GM19463 (cell line): ENCODE data around the gene CEACAM16.
"Not testable (repeated sequence)": the region's sequence is repeated elsewhere in the genome, so short reads cannot be mapped to it uniquely, and the experiment has no call there.

Source experiments
- ATAC-seq: cut with Tn5 transposase; IDR thresholded peaks from one replicate; pipeline ENCODE4 v1.9.1; 2021; ENCODE audit warnings: mild to moderate bottlenecking, moderate library complexity; ENCODE audit not compliant: unreplicated experiment

Gene CEACAM16, protein sequence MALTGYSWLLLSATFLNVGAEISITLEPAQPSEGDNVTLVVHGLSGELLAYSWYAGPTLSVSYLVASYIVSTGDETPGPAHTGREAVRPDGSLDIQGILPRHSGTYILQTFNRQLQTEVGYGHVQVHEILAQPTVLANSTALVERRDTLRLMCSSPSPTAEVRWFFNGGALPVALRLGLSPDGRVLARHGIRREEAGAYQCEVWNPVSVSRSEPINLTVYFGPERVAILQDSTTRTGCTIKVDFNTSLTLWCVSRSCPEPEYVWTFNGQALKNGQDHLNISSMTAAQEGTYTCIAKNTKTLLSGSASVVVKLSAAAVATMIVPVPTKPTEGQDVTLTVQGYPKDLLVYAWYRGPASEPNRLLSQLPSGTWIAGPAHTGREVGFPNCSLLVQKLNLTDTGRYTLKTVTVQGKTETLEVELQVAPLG

DNA sequence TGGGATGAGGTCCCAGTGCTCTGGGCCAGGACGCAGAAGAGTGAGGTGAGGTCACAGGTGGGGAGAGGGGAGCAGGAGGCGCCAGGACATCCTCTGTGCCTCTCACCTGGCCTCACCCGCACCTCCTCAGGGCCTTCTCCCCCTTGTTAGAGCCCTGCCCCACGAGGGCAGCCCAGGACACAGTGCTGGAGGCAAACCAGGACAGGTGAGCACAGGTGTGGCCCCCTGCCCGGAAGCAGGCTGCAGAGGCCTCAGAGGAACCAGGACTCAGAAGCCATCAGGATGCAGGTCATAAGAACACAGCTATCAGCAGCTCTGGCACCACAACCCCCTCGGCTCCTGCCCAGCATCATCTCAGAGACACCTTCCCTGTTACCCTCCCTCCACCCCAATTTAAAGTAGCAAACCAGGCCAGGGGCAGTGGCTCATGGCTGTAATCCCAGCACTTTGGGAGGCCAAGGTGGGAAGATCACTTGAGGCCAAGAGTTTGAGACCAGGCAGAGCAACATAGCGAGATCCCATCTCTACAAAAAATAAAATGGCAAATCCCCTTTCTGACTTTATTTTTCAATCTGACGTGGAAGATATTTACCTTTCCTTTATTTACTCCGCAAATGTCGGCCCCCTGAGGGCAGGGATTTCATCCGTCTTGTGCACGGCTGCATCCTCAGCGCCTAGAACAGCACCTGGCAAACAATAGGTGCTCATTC lies at the start of gene CEACAM16:
Gene CEACAM16 (plus strand): TSS at position 660 of the 710 bp plus-strand sequence. CDS start 2,306 bp downstream, outside the sequence.
- ATAC-seq, result no peak

DNA sequence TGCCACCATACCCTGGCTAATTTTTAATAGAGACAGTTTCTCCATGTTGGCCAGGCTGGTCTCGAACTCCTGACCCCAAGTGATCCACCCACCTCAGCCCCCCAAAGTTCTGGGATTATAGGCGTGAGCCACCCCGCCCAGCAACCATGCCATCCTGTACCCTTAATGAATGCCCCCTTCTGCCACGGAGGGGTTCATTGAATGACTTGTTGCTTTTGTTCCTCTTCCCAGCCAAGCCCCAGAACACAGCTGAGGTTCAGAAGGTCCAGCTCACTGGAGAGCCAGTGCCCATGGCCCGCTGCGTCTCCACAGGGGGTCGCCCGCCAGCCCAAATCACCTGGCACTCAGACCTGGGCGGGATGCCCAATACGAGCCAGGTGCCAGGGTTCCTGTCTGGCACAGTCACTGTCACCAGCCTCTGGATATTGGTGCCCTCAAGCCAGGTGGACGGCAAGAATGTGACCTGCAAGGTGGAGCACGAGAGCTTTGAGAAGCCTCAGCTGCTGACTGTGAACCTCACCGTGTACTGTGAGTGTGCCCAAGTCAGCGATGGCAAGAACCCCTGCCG lies 49.3 kb upstream of the CEACAM16 start:
- ATAC-seq, result no peak

DNA sequence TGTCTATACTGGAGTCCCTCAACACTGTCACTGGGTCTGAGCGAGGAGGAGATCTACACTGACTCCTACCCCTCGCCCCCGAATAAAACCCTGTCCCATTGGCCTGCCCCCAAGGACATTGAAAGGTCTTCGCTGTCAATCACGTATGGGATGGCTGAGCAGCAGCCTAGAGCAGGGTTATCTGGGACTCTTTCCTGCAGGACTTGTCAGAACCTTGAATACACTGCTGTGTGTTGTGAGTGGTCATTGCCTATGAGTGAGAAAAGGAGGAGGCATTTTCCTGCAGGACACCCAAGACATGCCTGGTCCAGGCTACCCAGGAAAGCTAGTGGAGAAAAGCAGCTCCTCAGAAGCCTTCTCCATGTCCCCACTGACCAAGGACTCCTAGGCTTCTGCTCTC lies 45.6 kb upstream of the CEACAM16 start:
- ATAC-seq, result no peak

DNA sequence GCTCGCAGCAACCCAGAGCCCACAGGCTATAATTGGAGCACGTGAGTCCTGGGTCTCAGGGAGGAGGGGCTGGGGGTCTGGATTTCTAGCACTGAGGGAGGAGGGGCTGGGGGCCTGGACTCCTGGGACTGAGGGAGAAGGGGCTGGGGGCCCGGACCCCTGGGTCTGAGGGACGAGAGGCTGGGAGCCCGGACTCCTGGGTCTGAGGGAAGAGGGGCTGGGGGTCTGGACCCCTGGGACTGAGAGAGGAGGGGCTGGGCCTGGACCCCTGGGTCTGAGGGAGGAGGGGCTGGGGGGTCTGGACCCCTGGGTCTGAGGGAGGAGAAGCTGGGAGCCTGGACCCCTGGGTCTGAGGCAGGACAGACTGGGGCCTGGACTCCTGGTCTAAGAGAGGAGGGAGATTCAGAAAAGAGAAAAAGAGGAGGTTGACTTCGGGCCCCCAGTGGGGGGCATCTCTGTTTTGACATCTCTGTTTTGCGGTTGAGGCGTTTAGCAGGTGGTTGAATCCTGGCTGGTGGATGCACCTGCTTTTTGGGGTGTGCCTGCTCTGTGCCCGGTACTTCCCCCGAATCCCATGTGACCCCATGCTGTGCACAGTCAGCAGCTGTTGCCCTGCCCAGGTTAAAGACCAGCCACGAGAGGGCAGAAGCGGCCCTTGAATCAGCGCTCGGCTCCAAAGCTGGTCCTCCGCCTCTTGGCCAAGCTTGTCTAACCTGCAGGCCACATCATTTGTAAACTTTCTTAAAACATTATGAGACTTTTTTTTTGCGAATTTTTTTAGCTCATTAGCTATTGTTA lies 44.8 kb upstream of the CEACAM16 start:
- peak; percentile 74 for ATAC-seq

DNA sequence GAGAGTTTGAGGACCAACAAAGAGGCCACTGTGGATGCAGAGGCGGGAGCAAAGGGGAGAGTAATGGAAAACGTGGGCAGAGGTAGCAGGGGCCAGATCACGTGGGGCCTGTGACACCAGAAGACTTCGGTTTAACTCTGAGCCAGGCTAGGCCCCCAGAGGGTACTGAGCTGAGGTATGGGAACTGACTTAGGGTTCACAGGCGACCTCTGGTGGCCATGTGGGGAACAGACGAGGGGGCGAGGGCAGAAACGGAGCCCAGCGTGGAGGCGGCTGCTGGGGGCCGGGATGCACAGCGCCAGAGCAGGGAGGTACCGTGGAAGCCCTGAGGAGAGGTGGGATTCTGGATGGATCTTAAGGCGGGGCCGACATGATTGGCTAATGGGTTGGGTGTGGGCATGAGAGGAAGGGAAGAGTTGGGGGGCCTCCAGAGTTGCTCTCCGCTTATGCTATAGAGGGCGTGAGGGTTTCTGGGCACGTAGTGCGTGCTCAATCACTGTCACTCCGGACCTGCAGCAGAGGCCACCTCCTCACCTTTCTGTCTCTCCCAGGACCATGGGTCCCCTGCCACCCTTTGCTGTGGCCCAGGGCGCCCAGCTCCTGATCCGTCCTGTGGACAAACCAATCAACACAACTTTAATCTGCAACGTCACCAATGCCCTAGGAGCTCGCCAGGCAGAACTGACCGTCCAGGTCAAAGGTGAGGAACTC lies 41.6 kb upstream of the CEACAM16 start:
- no peak for ATAC-seq

DNA sequence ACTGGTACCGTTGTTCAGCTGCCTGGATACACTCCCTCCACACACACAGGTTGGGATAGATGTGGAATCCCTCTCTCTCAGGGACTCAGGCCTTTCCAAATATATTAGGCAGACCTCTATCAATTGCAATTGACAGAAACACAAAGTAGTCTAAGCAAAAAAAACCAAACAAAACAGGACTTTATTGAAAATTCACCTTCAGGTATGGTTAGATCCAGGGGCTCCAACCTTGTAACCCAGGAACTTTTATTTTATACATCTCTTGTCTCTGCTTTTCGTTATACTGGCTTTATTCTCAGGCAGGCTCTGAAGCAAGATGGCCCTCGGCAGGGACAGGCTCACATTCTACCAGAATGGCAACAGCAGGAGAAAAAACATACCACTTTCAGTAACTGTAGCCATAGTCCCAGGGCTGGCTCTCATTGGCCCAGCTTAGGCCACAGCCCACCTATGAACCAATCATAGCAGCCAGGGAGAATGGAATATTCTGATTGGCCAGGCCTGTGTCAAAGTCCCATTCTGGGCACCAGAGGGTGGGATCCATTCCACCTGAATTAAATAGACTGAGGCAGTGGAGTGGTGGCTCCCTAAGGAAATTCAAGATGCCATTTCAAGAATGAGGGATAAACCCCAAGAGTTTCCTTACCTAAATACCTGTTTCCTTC lies 40.8 kb upstream of the CEACAM16 start:
- no peak for ATAC-seq

DNA sequence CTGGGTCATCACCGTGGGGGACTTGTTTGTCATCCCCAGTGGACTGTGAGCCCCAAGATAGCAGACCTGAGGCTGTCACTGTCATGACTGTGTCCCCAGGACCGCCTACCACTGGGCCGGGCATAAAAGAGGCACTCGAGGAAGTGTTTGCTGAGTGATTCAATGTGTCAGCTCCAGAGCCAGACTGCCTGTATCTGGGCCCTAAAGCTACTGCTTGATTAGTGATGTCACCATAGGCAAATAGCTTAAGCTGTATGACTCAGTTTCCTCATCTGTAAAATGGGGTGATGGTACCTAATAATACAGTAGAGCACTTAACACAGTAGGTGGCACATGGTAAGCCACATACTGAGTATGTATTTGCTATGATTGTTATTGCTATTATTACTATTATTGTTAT lies 38.9 kb upstream of the CEACAM16 start:
- no peak for ATAC-seq

DNA sequence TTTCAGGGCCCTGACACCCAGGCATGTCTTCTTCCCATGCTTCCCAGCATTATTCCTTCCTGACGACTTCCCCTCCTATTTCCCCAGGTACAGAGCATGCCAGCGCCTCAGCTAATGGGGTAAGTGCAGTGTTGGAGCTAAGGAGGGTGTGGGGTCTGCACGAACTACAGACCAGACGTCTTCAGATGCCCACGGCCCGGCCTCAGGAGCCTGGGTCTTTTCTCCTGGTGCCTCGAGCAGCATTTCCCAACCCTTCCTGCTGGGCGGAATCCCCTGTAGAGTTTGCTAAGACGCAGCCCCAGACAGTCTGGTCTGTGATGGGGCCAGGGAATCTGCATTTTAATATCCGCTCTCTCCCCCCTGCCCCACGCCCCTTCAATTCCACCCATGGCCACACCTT lies 37.7 kb upstream of the CEACAM16 start:
- ATAC-seq, result no peak

DNA sequence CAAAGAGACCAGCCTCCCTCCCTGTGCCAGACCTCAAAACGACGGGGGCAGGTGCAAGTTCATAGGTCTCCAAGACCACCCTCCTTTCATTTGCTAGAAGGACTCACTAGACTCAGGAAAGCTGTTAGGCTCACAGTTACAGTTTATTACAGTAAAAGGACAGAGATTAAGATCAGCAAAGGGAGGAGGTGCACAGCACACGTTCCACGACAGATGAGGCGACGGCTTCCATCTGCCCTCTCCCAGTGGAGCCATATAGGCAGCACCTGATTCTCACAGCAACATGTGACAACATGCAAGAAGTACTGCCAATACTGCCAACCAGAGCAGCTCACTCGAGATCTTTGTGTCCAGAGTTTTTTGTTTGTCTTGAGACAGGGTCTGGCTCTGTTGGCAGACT lies 37.0 kb upstream of the CEACAM16 start:
- ATAC-seq, result no peak

DNA sequence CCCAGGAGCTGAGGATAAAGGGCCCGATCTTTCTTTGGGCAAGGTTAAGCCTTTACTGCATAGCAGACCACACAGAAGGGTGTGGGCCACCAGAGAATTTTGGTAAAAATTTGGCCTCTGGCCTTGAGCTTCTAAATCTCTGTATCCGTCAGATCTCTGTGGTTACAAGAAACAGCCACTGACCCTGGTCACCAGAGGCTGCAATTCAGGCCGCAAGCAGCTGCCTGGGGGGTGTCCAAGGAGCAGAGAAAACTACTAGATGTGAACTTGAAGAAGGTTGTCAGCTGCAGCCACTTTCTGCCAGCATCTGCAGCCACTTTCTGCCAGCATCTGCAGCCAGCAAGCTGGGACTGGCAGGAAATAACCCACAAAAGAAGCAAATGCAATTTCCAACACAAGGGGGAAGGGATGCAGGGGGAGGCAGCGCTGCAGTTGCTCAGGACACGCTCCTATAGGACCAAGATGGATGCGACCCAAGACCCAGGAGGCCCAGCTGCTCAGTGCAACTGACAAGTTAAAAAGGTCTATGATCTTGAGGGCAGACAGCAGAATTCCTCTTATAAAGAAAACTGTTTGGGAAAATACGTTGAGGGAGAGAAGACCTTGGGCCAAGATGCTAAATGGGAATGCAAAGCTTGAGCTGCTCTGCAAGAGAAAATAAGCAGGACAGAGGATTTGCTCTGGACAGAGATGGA lies 36.1 kb upstream of the CEACAM16 start:
- ATAC-seq, result no peak

DNA sequence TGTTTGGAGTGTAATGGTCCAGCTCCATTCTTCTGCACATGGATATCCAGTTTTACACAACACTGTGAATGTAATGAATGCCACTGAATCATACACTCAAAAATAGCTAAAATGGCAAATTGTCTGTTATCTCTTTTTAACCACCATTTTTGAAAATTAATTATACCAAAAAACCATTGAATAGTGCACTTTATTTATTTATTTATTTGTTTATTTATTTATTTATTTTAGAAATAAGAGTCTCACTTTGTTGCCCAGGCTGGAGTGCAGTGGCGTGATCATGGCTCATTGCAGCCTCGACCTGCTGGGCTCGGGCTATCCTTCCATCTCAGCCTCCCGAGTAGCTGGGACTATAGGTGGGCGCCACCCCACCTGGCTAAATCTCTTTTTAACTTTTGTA lies 35.0 kb upstream of the CEACAM16 start:
- no peak for ATAC-seq

DNA sequence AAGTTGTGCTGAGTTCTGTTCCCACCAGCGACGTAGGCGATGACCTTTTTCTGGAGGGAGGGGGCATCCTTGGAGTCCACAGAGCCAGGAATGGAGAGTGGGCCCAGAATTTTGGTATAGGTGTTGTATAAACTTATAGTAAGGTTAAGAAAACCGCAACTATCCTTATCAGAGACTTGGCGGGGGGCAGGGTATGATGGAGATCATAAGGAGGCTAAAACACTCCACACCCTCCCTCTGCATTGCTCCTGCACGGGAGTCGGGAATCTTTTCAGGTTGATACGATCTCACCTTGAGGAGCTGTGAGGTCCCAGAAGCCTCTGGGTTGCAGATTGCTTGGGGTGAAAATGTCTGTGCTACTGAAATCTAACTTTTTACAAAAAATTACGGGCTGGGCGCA lies 34.0 kb upstream of the CEACAM16 start:
- no peak for ATAC-seq

DNA sequence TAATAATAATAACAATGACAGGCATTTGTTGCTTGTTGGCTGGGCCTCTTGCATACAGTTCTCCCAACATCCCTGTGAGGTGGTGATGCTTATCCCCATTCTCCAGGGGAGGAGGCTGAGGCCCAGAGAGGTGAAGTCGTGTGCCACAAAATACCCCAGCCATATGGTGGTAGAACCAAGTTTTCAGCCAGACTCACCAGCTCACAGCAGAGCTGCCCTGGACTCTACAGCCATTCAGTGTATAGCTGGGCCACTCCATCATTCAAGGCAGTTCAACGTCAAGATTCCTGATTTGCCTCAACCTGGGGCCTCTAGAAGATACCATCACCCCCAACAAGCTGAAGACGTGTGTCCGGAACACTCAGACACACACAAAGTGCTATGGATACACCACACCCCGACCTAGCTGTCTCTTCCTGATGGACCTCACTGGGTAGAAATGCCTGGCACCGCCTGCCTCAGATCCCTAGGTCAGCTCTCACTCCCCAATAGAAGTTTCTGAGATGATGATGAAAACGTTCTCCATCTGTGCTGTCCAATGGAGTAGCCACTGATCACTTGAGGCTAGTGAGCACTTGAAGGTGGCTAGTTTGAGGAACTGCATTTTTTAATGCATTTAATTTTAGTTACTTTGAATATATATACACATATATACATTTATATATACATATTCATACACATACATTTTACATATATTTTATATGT lies 31.9 kb upstream of the CEACAM16 start:
- no peak for ATAC-seq

DNA sequence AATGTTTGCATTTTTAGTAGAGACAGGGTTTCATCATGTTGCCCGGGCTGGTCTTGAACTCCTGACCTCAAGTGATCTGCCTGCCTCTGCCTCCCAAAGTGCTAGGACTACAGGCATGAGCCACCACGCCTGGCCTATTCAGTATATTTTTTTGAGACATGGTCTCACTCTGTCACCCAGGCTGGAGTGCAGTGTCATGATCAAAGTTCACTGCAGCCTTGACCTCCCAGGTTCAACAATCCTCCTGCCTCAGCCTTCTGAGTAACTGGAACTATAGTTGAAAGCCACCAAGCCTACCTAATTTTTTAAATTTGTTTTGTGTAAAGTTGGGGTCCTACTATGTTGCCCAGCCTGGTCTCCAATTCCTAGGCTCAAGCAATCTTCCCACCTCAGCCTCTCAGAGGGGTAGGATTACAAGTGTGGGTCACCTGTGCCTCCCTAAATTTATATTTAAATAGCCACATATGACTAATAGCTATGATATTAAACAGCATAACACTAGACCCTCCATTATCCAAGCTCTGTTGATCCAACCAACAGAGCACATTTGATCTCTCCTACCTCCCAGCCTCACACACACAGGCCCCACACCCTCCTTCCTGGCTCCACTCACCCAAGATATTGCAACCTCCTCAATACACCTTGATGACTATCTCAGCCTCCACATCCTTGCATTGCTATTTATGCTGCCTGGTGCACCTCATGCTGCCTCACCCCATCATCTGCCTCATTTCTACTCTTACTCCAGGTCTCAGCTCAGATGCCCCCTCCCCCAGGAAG lies 29.8 kb upstream of the CEACAM16 start:
- ATAC-seq, result no peak

DNA sequence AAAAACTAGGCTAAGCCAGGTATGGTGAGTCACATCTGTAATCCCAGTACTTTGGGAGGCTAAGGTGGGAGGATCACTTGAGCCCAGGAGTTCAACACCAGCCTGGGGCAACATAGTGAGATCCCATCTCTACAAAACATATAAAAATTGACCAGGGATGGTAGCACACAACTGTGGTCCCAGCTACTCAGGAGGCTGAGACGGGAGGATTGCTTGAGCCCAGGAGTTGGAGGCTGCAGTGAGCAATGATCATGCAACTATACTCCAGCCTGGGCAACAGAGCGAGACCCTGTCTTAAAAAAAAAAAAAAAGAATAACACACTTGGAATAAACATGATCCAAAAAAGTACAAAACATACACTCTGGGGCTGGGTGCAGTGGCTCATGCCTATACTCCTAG lies 28.9 kb upstream of the CEACAM16 start:
- not testable (repeated sequence) for ATAC-seq

DNA sequence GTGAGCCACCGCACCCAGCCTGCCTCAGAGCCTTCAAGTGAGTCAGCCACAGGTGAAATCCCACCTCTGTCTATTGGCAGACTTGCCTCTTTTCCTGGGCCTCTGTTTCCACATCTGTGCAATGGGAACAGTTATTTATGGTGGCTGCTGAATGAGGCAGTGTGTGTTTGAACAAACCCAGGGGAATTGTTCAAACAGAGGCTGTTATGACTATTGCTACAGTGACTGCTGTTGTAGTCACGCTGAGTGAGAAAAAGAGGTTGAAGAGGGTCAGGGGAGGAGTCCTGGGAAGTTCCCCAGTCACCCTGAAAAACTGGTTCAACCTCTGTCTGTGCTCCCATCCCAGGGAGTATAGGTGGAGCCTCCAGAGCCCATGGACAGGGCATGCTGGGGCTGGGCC lies 27.6 kb upstream of the CEACAM16 start, which contains the start of gene CEACAM19:
Gene CEACAM19 (plus strand): TSS at position 83 of the 400 bp plus-strand sequence. CDS start 450 bp downstream, outside the sequence.
- no peak for ATAC-seq

DNA sequence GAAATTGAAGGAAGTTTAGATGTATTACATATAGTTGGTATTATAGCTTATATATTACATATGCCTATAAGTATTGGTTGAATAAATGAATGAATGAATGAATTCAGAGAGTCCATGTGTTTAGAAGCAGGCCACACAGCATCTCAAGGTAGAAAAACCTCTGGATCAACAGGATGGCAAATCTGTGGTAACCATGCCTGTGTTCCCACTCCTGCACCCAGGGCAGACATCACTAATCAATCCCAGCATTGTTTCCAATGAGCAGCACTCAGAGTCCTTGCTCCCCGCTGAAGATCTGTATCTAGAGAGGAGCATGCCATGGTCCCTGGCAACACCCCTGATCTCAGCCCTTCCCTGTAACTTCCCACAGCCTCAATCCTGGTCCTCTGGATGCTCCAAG lies 26.7 kb upstream of the CEACAM16 start:
- ATAC-seq, result no peak

DNA sequence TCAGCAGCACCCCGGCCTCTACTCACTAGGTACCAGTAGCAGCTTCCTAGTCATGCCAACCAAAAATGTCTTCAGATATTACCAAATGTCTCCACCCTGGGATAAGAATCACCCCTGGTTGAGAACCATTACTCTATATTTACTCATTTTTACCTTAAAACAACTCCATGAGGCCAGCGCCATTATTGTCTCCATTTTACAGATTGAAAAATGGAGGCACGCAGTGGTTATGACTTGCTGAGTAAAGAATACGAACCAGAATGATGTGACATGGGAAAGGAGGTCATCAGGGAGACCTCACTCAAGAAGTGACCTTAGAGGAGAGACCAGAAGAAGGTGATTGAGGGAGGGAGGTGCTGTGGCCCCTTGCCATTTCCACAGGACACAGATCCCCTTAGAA lies 25.4 kb upstream of the CEACAM16 start:
- no peak for ATAC-seq
